HepG2 (cell line): ENCODE measurements around the gene ATP2B3. TPM values are rescaled to one million over a fixed set of nuclear protein-coding genes. Genes with fewer than 3 reads are reported as not detected.

Experiments used
- E2F5 ChIP-seq: sonication (generic); formaldehyde crosslinking; conservative IDR thresholded peaks from 2 replicates; pipeline ENCODE4 v1.4.0; 2020; ENCODE audit warnings: missing genetic modification reagents
- GATA4 ChIP-seq: sonication (generic); IDR thresholded peaks from 2 replicates; pipeline ENCODE4 v1.6.1; 2016; ENCODE audit warnings: antibody characterized with exemption, low read depth, borderline replicate concordance
- HNF1A ChIP-seq, 2 experiments: sonication (generic) in 1 of 2; formaldehyde crosslinking in 1 of 2; IDR thresholded peaks; 2 replicates each; pipeline versions ENCODE4 v1.4.0 to v1.6.1; 2016 to 2020; ENCODE audit warnings: borderline replicate concordance in 1 of 2, low read depth in 1 of 2, mild to moderate bottlenecking in 1 of 2, missing genetic modification reagents in 1 of 2
- KAT7 ChIP-seq: IDR thresholded peaks from 2 replicates; pipeline ENCODE4 v1.6.1; 2018; ENCODE audit warnings: borderline replicate concordance, missing compliant biosample characterization
- MAFG ChIP-seq: sonication (generic); formaldehyde crosslinking; IDR thresholded peaks from 2 replicates; pipeline ENCODE4 v1.5.1; 2020; ENCODE audit warnings: mild to moderate bottlenecking, missing genetic modification reagents
- MATR3 ChIP-seq: sonication (generic); formaldehyde crosslinking; IDR thresholded peaks from 2 replicates; pipeline ENCODE4 v1.4.0; 2020; ENCODE audit warnings: missing genetic modification reagents
- MTA3 ChIP-seq: sonication (generic); formaldehyde crosslinking; IDR thresholded peaks from 2 replicates; pipeline ENCODE4 v1.4.0; 2020; ENCODE audit warnings: missing genetic modification reagents
- NONO ChIP-seq, 2 experiments: fragments of 450-650 bp in 1 of 2; sonication (generic) in 1 of 2; formaldehyde crosslinking in 1 of 2; IDR thresholded peaks in 1 of 2; conservative IDR thresholded peaks in 1 of 2; 2 replicates each; pipeline versions ENCODE4 v1.6.1 to v1.8.0; 2017 to 2022; ENCODE audit warnings: mild to moderate bottlenecking in 1 of 2, missing genetic modification reagents in 1 of 2, moderate library complexity in 1 of 2
- PHF21A ChIP-seq: sonication (generic); formaldehyde crosslinking; IDR thresholded peaks from 2 replicates; pipeline ENCODE4 v1.5.0; 2020; ENCODE audit warnings: mild to moderate bottlenecking, missing genetic modification reagents
- RNF219 ChIP-seq: sonication (generic); formaldehyde crosslinking; IDR thresholded peaks from 2 replicates; pipeline ENCODE4 v1.5.0; 2020; ENCODE audit warnings: mild to moderate bottlenecking, missing genetic modification reagents
- RXRB ChIP-seq: IDR thresholded peaks from 2 replicates; pipeline ENCODE4 v1.6.1; 2016; ENCODE audit warnings: borderline replicate concordance, missing genetic modification reagents, missing compliant biosample characterization
- ZNF280D ChIP-seq: sonication (generic); formaldehyde crosslinking; IDR thresholded peaks from 2 replicates; pipeline ENCODE4 v1.5.1; 2020; ENCODE audit warnings: mild to moderate bottlenecking, missing genetic modification reagents
- ZNF639 ChIP-seq: conservative IDR thresholded peaks from 2 replicates; pipeline ENCODE4 v1.6.1; 2018; ENCODE audit warnings: missing genetic modification reagents
- ZNF672 ChIP-seq: sonication (generic); formaldehyde crosslinking; IDR thresholded peaks from 2 replicates; pipeline ENCODE4 v1.8.1; 2022; ENCODE audit warnings: missing genetic modification reagents
- ZNF784 ChIP-seq: sonication (generic); formaldehyde crosslinking; IDR thresholded peaks from 2 replicates; pipeline ENCODE4 v1.5.1; 2020; ENCODE audit warnings: missing genetic modification reagents, mild to moderate bottlenecking, borderline replicate concordance
- polyA plus RNA-seq, 8 experiments: library from polyadenylated mRNA; depleted of rRNA in 3 of 8; stranded (reverse) in 7 of 8; unstranded in 1 of 8; fragments of >200 nt; fragmentation: Illumina TruSeq in 4 of 8; extraction: Trizol in 4 of 8; gene quantifications; 2 replicates each; pipeline versions ENCODE4 v1.2.1 to v1.2.3, GENCODE V29; 2011 to 2016; ENCODE audit warnings: low read depth in 4 of 8, missing spikeins in 1 of 8, mixed read lengths in 1 of 8; ENCODE audit not compliant: insufficient read depth in 1 of 8
- total RNA-seq, 5 experiments: library from RNA; depleted of rRNA; stranded (reverse); fragments of >200 nt; fragmentation: Illumina TruSeq; extraction: Trizol; gene quantifications; 2 replicates each; pipeline ENCODE4 v1.2.3, GENCODE V29; 2016; ENCODE audit warnings: low read depth in 1 of 5

The ATP2B3 gene
- total and polyA plus RNA-seq, 2 of the 13 experiments (the other 11 are each of a cell fraction or from before 2014, with no cell fraction given) = not detected

- peak; percentile 75 for TF ChIP-seq RXRB
- no peak for TF ChIP-seq MAFG (CRISPR knock-in tag)
- TF ChIP-seq E2F5 (CRISPR knock-in tag) = 0 out of 2 replicates have a peak, but pooled peaks have one; percentile 24
- no peak for TF ChIP-seq NONO (IDR thresholded peaks at IDR 0.05)
- TF ChIP-seq NONO (CRISPR knock-in tag; conservative IDR thresholded peaks at IDR 0.05) = peak; percentile 58
- TF ChIP-seq RNF219 (CRISPR knock-in tag) = 0 out of 2 replicates have a peak, but pooled peaks have one; percentile 65
- TF ChIP-seq ZNF639 (CRISPR knock-in tag) = peak; percentile 63; the same call in 1 of the 2 replicates
- TF ChIP-seq GATA4 = no peak
- peak; percentile 72 for TF ChIP-seq PHF21A (CRISPR knock-in tag)
- TF ChIP-seq MTA3 (CRISPR knock-in tag) = no peak
- TF ChIP-seq ZNF672 = no peak
- peak; percentile 23; the same call in 1 of the 2 replicates for TF ChIP-seq ZNF280D (CRISPR knock-in tag)
- TF ChIP-seq HNF1A (IDR thresholded peaks at IDR 0.05; ENCODE audit: low read depth) = no peak
- peak; percentile 54; the same call in 1 of the 2 replicates for TF ChIP-seq HNF1A (CRISPR knock-in tag; IDR thresholded peaks at IDR 0.05; ENCODE audit: borderline replicate concordance)
- TF ChIP-seq ZNF784 (CRISPR knock-in tag) = no peak; the same call in 1 of the 2 replicates
- no peak for TF ChIP-seq KAT7
- TF ChIP-seq MATR3 (CRISPR knock-in tag) = no peak
These were observed 110.3 kb downstream of the ATP2B3 start (continued) for GRCh38 chrX:153627675-153628111.
